ENCODE data around the gene GDF15. TPM values are rescaled to one million over a fixed set of nuclear protein-coding genes. Genes with fewer than 3 reads are reported as not detected.

Gene GDF15
- total RNA-seq, 2 donors from 2014 or later, result 1.1 to 2.7 TPM

DNA sequence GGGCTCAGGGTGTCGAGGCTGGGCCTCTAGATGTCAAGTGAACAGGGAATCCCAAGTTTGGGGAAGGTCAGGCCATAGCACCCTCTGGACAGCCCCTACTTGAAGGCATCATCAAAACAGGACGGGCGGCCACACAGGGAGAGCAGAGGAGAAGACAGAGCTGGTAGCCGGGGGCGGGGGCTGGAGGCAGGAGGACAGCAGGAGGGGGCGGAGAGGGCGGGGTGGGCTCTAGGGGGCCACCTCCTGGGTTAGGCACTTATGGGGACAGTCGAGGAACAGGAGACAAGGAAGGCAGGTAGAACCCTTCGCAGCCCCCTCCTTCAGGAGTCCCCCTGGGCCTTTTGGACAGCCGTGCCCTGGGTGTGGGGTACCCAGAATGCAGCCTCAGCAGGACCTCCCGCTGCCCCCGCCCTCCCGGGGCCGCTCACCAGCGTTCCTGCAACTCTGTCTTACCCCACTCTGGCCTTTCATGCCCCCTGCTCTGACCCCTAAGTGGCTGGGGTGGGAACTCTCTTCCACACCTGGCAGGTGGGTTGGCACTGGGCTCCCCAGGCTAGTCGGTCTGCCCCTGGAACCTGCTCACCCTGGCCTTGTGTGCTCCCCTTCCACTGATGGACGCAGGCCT is 39.0 kb downstream of the GDF15 start:
- no peak overlapping the region for H3K4me3 ChIP-seq
- no peaks in the 10 kb centered on the region for H3K36me3 ChIP-seq
- H3K27me3 ChIP-seq, result no peaks in the 10 kb centered on the region
- peak overlapping the region; percentile 76 to 77 for H3K27ac ChIP-seq
- peaks cover 0 to 85% of the 10 kb centered on the region in 2 donors for H3K4me1 ChIP-seq
- no peak for TF ChIP-seq CTCF (IDR thresholded peaks at IDR 0.05)
- no peaks in the 10 kb centered on the region for H3K9me3 ChIP-seq
- DNase-seq (ENCODE audit: low spot score), result no peak

GRCh38 chr19:18425515-18426415 is 39.8 kb downstream of the GDF15 start:
- peaks cover 0 to 82% of the 10 kb centered on the region in 2 donors for H3K4me1 ChIP-seq
- peak overlapping the region; percentile 76 to 77 for H3K27ac ChIP-seq
- TF ChIP-seq CTCF (IDR thresholded peaks at IDR 0.05), result no peak
- DNase-seq (ENCODE audit: low spot score), result peak; percentile 81
- no peaks in the 10 kb centered on the region for H3K9me3 ChIP-seq
- H3K36me3 ChIP-seq, result no peaks in the 10 kb centered on the region
- H3K4me3 ChIP-seq, result no peak overlapping the region
- H3K27me3 ChIP-seq, result no peaks in the 10 kb centered on the region

GRCh38 chr19:18426416-18426767 is 40.4 kb downstream of the GDF15 start:
- H3K9me3 ChIP-seq, result no peaks in the 10 kb centered on the region
- peaks cover 0 to 76% of the 10 kb centered on the region in 2 donors for H3K4me1 ChIP-seq
- H3K4me3 ChIP-seq, result no peak overlapping the region
- peak overlapping the region; percentile 76 to 77 for H3K27ac ChIP-seq
- DNase-seq (ENCODE audit: low spot score), result no peak
- TF ChIP-seq CTCF (IDR thresholded peaks at IDR 0.05), result no peak
- H3K36me3 ChIP-seq, result no peaks in the 10 kb centered on the region
- H3K27me3 ChIP-seq, result no peaks in the 10 kb centered on the region

DNA sequence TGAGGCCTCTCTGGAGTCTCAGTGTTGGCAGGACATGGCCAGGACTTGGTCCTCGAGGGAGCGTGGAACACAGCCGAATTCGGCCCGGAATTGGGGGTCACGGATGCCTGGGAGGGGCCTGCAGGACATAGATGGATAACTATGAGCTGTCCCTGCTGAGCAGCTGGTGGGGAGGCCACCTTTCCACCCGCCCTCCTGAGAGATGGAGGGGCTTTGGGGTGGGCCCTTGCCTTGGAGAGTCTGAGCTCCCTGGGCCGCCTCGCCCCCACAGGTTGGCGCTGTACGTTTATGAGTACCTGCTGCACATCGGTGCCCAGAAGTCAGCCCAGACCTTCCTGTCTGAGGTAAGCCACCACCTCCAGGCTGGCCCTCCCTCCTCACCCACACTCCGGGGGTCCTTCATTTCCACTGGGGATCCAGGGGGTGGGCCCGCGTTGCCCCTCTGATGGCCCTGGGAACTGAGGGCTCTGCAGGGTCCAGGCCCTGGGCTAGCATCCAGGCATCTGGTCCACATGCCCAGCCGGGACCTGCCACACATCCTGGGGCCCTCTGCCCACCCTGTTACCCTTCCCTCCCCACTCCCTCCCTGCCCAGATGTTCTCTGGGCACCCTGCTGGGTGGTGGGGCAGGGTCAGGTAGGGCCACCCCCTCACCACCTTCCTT is 41.3 kb downstream of the GDF15 start:
- peak overlapping the region in 1 of 2 donors; percentile 76 for H3K27ac ChIP-seq
- peaks cover 0 to 73% of the 10 kb centered on the region in 2 donors for H3K4me1 ChIP-seq
- DNase-seq (ENCODE audit: low spot score), result no peak
- no peaks in the 10 kb centered on the region for H3K36me3 ChIP-seq
- no peaks in the 10 kb centered on the region for H3K27me3 ChIP-seq
- no peak overlapping the region for H3K4me3 ChIP-seq
- H3K9me3 ChIP-seq, result no peaks in the 10 kb centered on the region
- TF ChIP-seq CTCF (IDR thresholded peaks at IDR 0.05), result no peak

DNA sequence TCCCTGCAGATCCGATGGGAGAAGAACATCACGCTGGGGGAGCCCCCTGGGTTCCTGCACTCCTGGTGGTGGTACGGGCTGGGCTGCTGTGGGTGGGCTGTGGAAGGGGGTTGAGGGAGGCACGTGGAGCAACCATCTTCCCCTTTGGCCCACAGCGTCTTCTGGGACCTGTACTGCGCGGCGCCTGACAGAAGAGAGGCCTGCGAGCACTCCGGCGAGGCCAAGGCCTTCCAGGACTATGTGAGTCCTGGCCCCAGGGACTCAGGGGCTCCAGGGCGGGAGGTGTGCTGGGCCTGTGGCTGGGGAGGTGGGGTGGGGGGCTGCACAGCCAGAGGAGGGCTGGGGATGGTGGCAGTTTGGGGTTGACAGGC is 41.8 kb downstream of the GDF15 start:
- TF ChIP-seq CTCF (IDR thresholded peaks at IDR 0.05), result no peak
- Histone ChIP-seq H3K9me3 (no peaks in the 10 kb centered on the region), H3K36me3 (no peaks in the 10 kb centered on the region), H3K27ac (no peak overlapping the region), H3K4me3 (no peak overlapping the region), H3K4me1 (peaks cover 0 to 70% of the 10 kb centered on the region in 2 donors), H3K27me3 (no peaks in the 10 kb centered on the region)
- no peak for DNase-seq (ENCODE audit: low spot score)
